Transverse colon (tissue), 4 donors: ENCODE results near the gene SLC35F6. TPM values are rescaled to one million over a fixed set of nuclear protein-coding genes. Genes with fewer than 3 reads are reported as not detected.

Experiments used
- DNase-seq: peaks from one replicate; pipeline ENCODE4 v3.0.0-alpha.2; 2019
- H3K27ac ChIP-seq, 4 donors: fragments of 200-600 bp; sonication (generic); 2 replicates each; pipeline ENCODE4 v1.5.1; 2016 to 2018; ENCODE audit warnings: inconsistent platforms in 4 of 4
- H3K27me3 ChIP-seq: fragments of 200-600 bp; sonication (generic); 2 replicates; pipeline ENCODE4 v1.5.1; 2017; ENCODE audit warnings: inconsistent platforms
- H3K36me3 ChIP-seq, 4 donors: fragments of 200-600 bp; sonication (generic); 2 replicates each; pipeline ENCODE4 v1.5.1; 2017 to 2019; ENCODE audit warnings: inconsistent platforms in 4 of 4
- H3K4me1 ChIP-seq, 4 donors: fragments of 200-600 bp; sonication (generic); 2 replicates each; pipeline ENCODE4 v1.5.1; 2017 to 2020; ENCODE audit warnings: inconsistent platforms in 4 of 4
- H3K4me3 ChIP-seq, 4 donors: fragments of 200-600 bp; sonication (generic); 1 replicate in 1 of 4; 2 replicates in 3 of 4; pipeline versions ENCODE4 v1.5.1 to v1.6.1; 2017 to 2019; ENCODE audit warnings: inconsistent platforms in 4 of 4
- H3K9me3 ChIP-seq, 2 donors: fragments of 200-600 bp; sonication (generic); 2 replicates each; pipeline ENCODE4 v1.5.1; 2017 to 2019; ENCODE audit warnings: inconsistent platforms in 2 of 2
- CTCF ChIP-seq, 5 experiments: fragments of 200-600 bp in 3 of 5; fragments of 450-650 bp in 2 of 5; sonication (generic) in 3 of 5; IDR thresholded peaks; 1 replicate in 2 of 5; 2 replicates in 3 of 5; pipeline ENCODE4 v1.5.1; 2016 to 2017; ENCODE audit warnings: antibody characterized with exemption in 5 of 5, inconsistent platforms in 3 of 5, mild to moderate bottlenecking in 2 of 5, moderate library complexity in 1 of 5
- EP300 ChIP-seq: sonication (generic); formaldehyde crosslinking; IDR thresholded peaks from one replicate; pipeline ENCODE4 v1.6.1; 2017; ENCODE audit warnings: antibody characterized with exemption, low read depth
- POLR2A ChIP-seq: fragments of 450-650 bp; IDR thresholded peaks from one replicate; pipeline ENCODE4 v1.6.1; 2016; ENCODE audit warnings: antibody characterized with exemption, mild to moderate bottlenecking, moderate library complexity
- POLR2AphosphoS5 ChIP-seq, 3 donors: sonication (generic); formaldehyde crosslinking; IDR thresholded peaks; one replicate each; pipeline ENCODE4 v1.6.1; 2016; ENCODE audit warnings: antibody characterized with exemption in 3 of 3
- WGBS, 2 donors: methylation state at CpG; one replicate each; pipeline ENCODE4 v1.1.5; 2018; ENCODE audit warnings: low coverage in 1 of 2; 5-methylcytosine and 5-hydroxymethylcytosine counted together
- in situ Hi-C, 4 donors: fragments of 200-750 bp; cut with MboI; loops; one replicate each; pipeline versions ENCODE4 v1.15.0 to v1.15.1; 2017; ENCODE audit warnings: low sequenced_read_pairs in 3 of 4, low pct_ligation_motif_present in 1 of 4, low pct_unique_long_range_greater_than_20kb in 1 of 4
- intact Hi-C: fragments of 100-400 bp; cut with DNase I; formaldehyde crosslinking; loops from one replicate; pipeline ENCODE4 v1.15.1; 2023; ENCODE audit warnings: low total_unique reads
- total RNA-seq, 4 donors: library from RNA; depleted of rRNA; stranded (reverse); fragments of >200 nt; gene quantifications; one replicate each; pipeline ENCODE4 v1.1.0, GENCODE V29; 2016

The SLC35F6 gene
- total RNA-seq, 4 donors from 2014 or later = 23.3 to 36.3 (median 33.3) TPM

GRCh38 chr2:26820932-26821331, 56.8 kb downstream of the SLC35F6 start:
- WGBS, 2 donors = 80 to 95% methylated on average over 5 to 7 of the region's 7 CpGs
- DNase-seq = no peak
- H3K9me3 ChIP-seq = no peaks in the 10 kb centered on the region
- H3K27ac ChIP-seq = no peak overlapping the region
- H3K4me3 ChIP-seq = no peak overlapping the region
- H3K4me1 ChIP-seq = no peaks in the 10 kb centered on the region
- no peak for TF ChIP-seq CTCF (IDR thresholded peaks at IDR 0.05)
- no peak for TF ChIP-seq EP300
- TF ChIP-seq POLR2A = no peak
- TF ChIP-seq POLR2AphosphoS5 (IDR thresholded peaks at IDR 0.05) = no peak
- intact Hi-C loops = no loop called here
- peaks cover 17% of the 10 kb centered on the region for H3K27me3 ChIP-seq
- in situ Hi-C loops = no loop called here
- no peaks in the 10 kb centered on the region for H3K36me3 ChIP-seq

GRCh38 chr2:26822877-26823276, 58.8 kb downstream of the SLC35F6 start:
- H3K27ac ChIP-seq = no peak overlapping the region
- no peak overlapping the region for H3K4me3 ChIP-seq
- intact Hi-C loops (no loop called here), in situ Hi-C loops (no loop called here)
- no peak for DNase-seq
- no peaks in the 10 kb centered on the region for H3K36me3 ChIP-seq
- no peaks in the 10 kb centered on the region for H3K4me1 ChIP-seq
- 80 to 83% methylated on average over 1 to 6 of the region's 6 CpGs for WGBS, 2 donors
- H3K27me3 ChIP-seq = peaks cover 19% of the 10 kb centered on the region
- TF ChIP-seq POLR2A (no peak), CTCF (IDR thresholded peaks at IDR 0.05) (no peak), EP300 (no peak), POLR2AphosphoS5 (IDR thresholded peaks at IDR 0.05) (no peak)
- H3K9me3 ChIP-seq = no peaks in the 10 kb centered on the region

Other genes starting within 250 kb of the SLC35F6 start
- gene CIB4, start 122.9 kb upstream of the SLC35F6 start, total RNA-seq = not detected
- gene KCNK3, start 71.6 kb upstream of the SLC35F6 start, total RNA-seq = 1 to 10 TPM in 1 of 4 donors, under 1 TPM in 3; 0.37 to 1.5 (median 0.82) TPM
- 10 to 100 TPM in 1 of 4 donors, 1 to 10 TPM in 1, not detected in 2; 1.1 to 14.9 TPM for gene CENPA, start 21.8 kb downstream of the SLC35F6 start, total RNA-seq
- under 1 TPM in 1 of 4 donors, not detected in 3; 0.32 TPM for gene DPYSL5, start 83.8 kb downstream of the SLC35F6 start, total RNA-seq
- 10 to 100 TPM; 16.8 to 64.7 (median 32.9) TPM for gene MAPRE3, start 206.4 kb downstream of the SLC35F6 start, total RNA-seq